ENCODE data around the gene IGFBP4.

The IGFBP4 gene

DNA sequence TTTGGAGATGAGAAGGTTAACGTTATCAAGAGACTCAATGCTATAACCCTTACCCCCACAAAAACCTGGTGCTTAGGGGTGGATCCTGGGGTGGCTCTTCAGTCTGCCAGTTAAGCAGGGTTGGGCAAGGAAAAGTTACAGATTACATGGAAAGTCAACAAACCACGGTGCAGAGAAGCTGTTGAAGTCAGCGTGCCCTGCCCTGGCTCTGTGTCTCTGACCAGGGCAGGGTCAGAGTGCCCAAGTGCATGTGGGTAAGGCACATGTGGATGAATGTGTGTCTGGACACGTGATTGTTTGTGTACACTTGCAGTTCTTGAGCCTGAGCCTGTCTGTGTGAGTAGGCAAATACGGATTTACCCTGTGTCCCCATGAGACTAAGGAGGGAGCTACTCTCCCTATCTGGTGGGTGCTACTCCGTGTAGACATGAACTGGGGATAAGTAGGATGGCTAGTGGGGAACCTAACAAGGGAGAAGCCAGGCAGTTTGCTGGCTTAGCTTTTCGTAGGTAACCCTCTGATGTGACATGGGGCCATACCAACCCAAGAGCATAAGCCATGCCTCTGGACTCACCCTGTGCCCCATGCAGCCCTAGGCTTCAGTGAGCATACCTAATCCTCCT lies 5.5 kb downstream of the IGFBP4 start:
- in situ Hi-C loops (cut with MboI; ENCODE audit: low pct_unique_long_range_greater_than_20kb, low sequenced_read_pairs, unreplicated experiment), result no loop called here
- DNase-seq (ENCODE audit: low spot score), result no peak
- TF ChIP-seq, protein P1, sequence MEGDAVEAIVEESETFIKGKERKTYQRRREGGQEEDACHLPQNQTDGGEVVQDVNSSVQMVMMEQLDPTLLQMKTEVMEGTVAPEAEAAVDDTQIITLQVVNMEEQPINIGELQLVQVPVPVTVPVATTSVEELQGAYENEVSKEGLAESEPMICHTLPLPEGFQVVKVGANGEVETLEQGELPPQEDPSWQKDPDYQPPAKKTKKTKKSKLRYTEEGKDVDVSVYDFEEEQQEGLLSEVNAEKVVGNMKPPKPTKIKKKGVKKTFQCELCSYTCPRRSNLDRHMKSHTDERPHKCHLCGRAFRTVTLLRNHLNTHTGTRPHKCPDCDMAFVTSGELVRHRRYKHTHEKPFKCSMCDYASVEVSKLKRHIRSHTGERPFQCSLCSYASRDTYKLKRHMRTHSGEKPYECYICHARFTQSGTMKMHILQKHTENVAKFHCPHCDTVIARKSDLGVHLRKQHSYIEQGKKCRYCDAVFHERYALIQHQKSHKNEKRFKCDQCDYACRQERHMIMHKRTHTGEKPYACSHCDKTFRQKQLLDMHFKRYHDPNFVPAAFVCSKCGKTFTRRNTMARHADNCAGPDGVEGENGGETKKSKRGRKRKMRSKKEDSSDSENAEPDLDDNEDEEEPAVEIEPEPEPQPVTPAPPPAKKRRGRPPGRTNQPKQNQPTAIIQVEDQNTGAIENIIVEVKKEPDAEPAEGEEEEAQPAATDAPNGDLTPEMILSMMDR (IDR thresholded peaks at IDR 0.05; ENCODE audit: extremely low read depth, insufficient read depth, missing control alignments), result no peak

DNA sequence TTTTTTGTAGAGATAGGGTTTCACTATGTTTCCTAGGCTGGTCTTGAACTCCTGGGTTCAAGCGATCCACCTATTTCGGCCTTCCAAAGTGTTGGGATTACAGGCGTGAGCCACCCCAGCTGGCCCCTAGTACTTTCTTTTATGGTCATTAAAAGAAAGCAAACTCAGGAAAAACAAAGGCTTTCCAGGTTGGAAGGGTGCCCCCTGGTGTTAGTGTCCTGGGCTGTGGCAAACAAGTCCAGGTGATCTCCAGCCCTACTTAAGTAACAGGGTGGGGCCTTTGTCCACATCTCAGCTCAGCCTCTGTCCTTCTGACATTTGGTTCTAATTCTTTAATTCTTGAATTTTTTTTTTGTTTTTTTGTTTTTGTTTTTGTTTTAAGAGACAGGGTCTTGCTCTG lies 6.9 kb downstream of the IGFBP4 start:
- in situ Hi-C loops (cut with MboI; ENCODE audit: low pct_unique_long_range_greater_than_20kb, low sequenced_read_pairs, unreplicated experiment), result no loop called here
- DNase-seq (ENCODE audit: low spot score), result peak; percentile 62
- TF ChIP-seq, protein P1 (IDR thresholded peaks at IDR 0.05; ENCODE audit: extremely low read depth, insufficient read depth, missing control alignments), result peak; percentile 63

DNA sequence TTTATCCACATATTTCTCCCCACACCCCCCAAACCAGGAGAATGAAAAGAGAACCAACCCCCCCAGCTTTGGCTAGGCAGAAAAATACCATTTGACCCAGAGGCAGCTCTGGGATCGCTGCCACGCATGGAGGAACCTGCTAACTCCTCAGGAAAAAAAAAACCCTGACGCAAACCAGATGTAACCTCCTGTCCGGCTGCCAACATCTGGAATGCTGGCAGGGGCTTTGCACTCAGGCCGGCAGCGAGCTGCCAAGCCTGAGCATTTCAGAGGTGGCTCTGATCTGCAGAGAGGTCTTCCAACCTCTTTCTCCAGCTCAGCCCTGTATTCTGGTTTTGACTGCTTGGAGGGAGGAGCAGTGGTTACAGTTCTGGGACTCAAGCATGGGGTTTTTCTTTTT lies 8.2 kb downstream of the IGFBP4 start:
- DNase-seq (ENCODE audit: low spot score), result no peak
- in situ Hi-C loops (cut with MboI; ENCODE audit: low pct_unique_long_range_greater_than_20kb, low sequenced_read_pairs, unreplicated experiment), result no loop called here
- TF ChIP-seq, protein P1 (IDR thresholded peaks at IDR 0.05; ENCODE audit: extremely low read depth, insufficient read depth, missing control alignments), result no peak

DNA sequence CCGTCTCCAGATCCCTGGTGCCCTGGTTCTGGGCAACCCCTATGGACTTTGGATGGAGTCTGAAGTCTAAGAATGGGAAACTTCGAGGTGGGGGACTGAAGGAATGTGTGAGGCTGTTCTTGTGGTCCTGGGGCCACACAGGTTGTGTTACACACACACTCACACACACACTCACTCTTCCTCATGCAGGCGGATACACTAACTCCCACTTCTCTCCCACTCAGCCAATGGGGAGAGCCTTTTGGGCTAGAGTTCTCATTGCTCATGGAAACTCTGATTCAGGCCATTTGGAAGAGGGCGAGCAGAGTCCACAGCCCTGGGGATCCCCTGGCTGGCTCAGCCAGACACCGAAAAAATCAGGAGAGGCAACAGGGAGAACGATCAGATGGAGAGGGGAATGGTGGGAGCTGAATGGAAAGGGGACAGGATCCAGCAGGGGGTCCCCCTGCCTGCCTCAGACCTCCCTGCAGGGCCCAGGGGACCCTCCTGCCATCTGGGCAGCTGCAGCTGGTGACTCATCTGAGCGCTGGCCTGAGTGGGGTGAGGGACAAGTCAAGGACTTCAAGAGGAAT lies 9.1 kb downstream of the IGFBP4 start:
- in situ Hi-C loops (cut with MboI; ENCODE audit: low pct_unique_long_range_greater_than_20kb, low sequenced_read_pairs, unreplicated experiment), result no loop called here
- TF ChIP-seq, protein P1 (IDR thresholded peaks at IDR 0.05; ENCODE audit: extremely low read depth, insufficient read depth, missing control alignments), result no peak
- no peak for DNase-seq (ENCODE audit: low spot score)

DNA sequence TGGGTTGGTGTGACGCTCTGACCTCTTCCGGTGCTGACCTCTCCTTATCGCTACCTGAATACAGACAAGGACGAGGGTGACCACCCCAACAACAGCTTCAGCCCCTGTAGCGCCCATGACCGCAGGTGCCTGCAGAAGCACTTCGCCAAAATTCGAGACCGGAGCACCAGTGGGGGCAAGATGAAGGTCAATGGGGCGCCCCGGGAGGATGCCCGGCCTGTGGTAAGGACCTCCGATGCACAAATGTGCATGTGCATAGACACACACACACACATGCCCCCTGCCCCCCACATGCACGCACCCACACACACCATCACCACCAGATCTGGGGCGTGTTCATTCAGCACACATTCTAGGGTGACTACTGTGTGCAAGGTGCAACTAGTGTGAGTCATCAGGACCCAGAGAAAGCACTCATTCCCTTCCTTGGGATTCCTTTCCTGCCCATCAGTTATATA lies 9.7 kb downstream of the IGFBP4 start:
- in situ Hi-C loops (cut with MboI; ENCODE audit: low pct_unique_long_range_greater_than_20kb, low sequenced_read_pairs, unreplicated experiment), result no loop called here
- TF ChIP-seq, protein P1 (IDR thresholded peaks at IDR 0.05; ENCODE audit: extremely low read depth, insufficient read depth, missing control alignments), result no peak
- DNase-seq (ENCODE audit: low spot score), result no peak

DNA sequence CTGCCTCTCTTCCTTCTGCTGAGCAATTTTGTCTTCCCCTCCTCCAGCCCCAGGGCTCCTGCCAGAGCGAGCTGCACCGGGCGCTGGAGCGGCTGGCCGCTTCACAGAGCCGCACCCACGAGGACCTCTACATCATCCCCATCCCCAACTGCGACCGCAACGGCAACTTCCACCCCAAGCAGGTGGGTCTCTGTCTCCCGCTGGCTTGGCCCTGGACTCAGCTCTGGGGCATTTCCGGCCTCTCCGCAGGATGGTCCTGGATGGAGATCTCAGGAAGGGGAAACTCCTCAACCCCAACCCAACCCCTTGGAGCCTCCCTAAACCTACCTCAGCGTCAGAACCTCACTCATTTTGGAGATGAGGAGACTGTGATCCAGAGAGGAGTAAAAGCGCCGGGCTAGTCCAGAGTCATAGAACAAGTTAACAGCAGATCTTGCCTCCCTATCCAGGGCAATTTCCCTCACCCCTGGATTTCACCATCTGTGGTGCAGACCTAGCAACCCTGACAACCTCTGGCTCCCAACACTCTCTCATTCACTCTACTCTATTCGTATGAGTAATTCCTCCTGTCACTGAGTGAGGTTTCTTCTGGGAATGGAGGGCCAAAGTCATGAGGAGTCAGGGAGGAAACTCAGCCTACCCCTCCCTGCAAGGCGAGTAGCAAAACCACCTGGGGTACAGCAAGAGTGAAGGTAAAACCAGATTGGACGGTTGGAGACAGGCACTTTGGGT lies 10.8 kb downstream of the IGFBP4 start:
- TF ChIP-seq, protein P1 (IDR thresholded peaks at IDR 0.05; ENCODE audit: extremely low read depth, insufficient read depth, missing control alignments), result no peak
- DNase-seq (ENCODE audit: low spot score), result no peak
- in situ Hi-C loops (cut with MboI; ENCODE audit: low pct_unique_long_range_greater_than_20kb, low sequenced_read_pairs, unreplicated experiment), result no loop called here

All from GM13977 (cell line).